H9 (cell line): ENCODE measurements around the gene XPNPEP3. TPM values are rescaled to one million over a fixed set of nuclear protein-coding genes. Genes with fewer than 3 reads are reported as not detected.

ENCODE experiments used
- DNase-seq: peaks from one replicate; pipeline ENCODE4 v3.0.0-alpha.2; 2017
- H2AFZ ChIP-seq: one replicate; pipeline ENCODE4 v1.6.1; 2013; ENCODE audit warnings: mild to moderate bottlenecking, low read length, control low read depth, moderate library complexity
- H2AK5ac ChIP-seq: 2 replicates; pipeline ENCODE4 v1.6.1; 2013; ENCODE audit warnings: low read length, control low read depth, mixed read lengths; ENCODE audit not compliant: insufficient read length
- H2BK120ac ChIP-seq: one replicate; pipeline ENCODE4 v1.6.1; 2013; ENCODE audit warnings: low read depth, mild to moderate bottlenecking, low read length, control low read depth, inconsistent platforms; ENCODE audit not compliant: poor library complexity, severe bottlenecking
- H2BK12ac ChIP-seq: 2 replicates; pipeline ENCODE4 v1.6.1; 2013; ENCODE audit warnings: low read length, control low read depth, mixed read lengths, low read depth; ENCODE audit not compliant: insufficient read length
- H2BK15ac ChIP-seq: 2 replicates; pipeline ENCODE4 v1.6.1; 2013; ENCODE audit warnings: low read depth, low read length, control low read depth
- H2BK20ac ChIP-seq: one replicate; pipeline ENCODE4 v1.6.1; 2013; ENCODE audit warnings: low read depth, mild to moderate bottlenecking, low read length, control low read depth, inconsistent platforms; ENCODE audit not compliant: poor library complexity, severe bottlenecking
- H2BK5ac ChIP-seq: 2 replicates; pipeline ENCODE4 v1.6.1; 2013; ENCODE audit warnings: low read length, control low read depth, mixed read lengths; ENCODE audit not compliant: insufficient read length
- H3K14ac ChIP-seq: 2 replicates; pipeline ENCODE4 v1.6.1; 2013; ENCODE audit warnings: low read length, control low read depth; ENCODE audit not compliant: insufficient read depth
- H3K18ac ChIP-seq: 2 replicates; pipeline ENCODE4 v1.6.1; 2013; ENCODE audit warnings: low read depth, mild to moderate bottlenecking, mixed read lengths, low read length, control low read depth; ENCODE audit not compliant: insufficient read length
- H3K23ac ChIP-seq: 2 replicates; pipeline ENCODE4 v1.6.1; 2013; ENCODE audit warnings: low read length, control low read depth, mixed read lengths, low read depth; ENCODE audit not compliant: insufficient read length
- H3K23me2 ChIP-seq: 2 replicates; pipeline ENCODE4 v1.6.1; 2013; ENCODE audit warnings: low read depth, mild to moderate bottlenecking, mixed read lengths, low read length, control low read depth; ENCODE audit not compliant: insufficient read length, poor library complexity, severe bottlenecking
- H3K27ac ChIP-seq: 2 replicates; pipeline ENCODE4 v1.5.1; 2013; ENCODE audit warnings: low read length, control low read depth, mixed read lengths, low read depth; ENCODE audit not compliant: insufficient read length
- H3K27me3 ChIP-seq: 2 replicates; pipeline ENCODE4 v1.6.1; 2013; ENCODE audit warnings: low read length, control low read depth, inconsistent platforms; ENCODE audit not compliant: insufficient read depth
- H3K4ac ChIP-seq: 2 replicates; pipeline ENCODE4 v1.6.1; 2013; ENCODE audit warnings: low read depth, mild to moderate bottlenecking, control low read depth, inconsistent platforms, low read length, moderate library complexity
- H3K4me1 ChIP-seq: 2 replicates; pipeline ENCODE4 v1.6.1; 2013; ENCODE audit warnings: low read length, control low read depth, inconsistent platforms; ENCODE audit not compliant: insufficient read depth
- H3K4me2 ChIP-seq: 2 replicates; pipeline ENCODE4 v1.6.1; 2013; ENCODE audit warnings: low read length, control low read depth, mixed read lengths; ENCODE audit not compliant: insufficient read length, insufficient read depth
- H3K56ac ChIP-seq: 2 replicates; pipeline ENCODE4 v1.6.1; 2013; ENCODE audit warnings: low read depth, mild to moderate bottlenecking, mixed read lengths, low read length, control low read depth; ENCODE audit not compliant: insufficient read length
- H3K79me1 ChIP-seq: 2 replicates; pipeline ENCODE4 v1.6.1; 2013; ENCODE audit warnings: low read depth, mild to moderate bottlenecking, moderate library complexity, low read length, control low read depth, inconsistent platforms; ENCODE audit not compliant: insufficient read depth, poor library complexity, severe bottlenecking
- H3K79me2 ChIP-seq: 2 replicates; pipeline ENCODE4 v1.6.1; 2013; ENCODE audit warnings: low read length, control low read depth, inconsistent platforms; ENCODE audit not compliant: insufficient read depth
- H3K9ac ChIP-seq: 2 replicates; pipeline ENCODE4 v1.6.1; 2013; ENCODE audit warnings: low read length, control low read depth, mixed read lengths; ENCODE audit not compliant: insufficient read length; ENCODE audit errors: extremely low read depth
- H3K9me3 ChIP-seq: one replicate; pipeline ENCODE4 v1.6.1; 2013; ENCODE audit warnings: low read depth, low read length, inconsistent platforms; ENCODE audit not compliant: control insufficient read depth
- H3T11ph ChIP-seq: one replicate; pipeline ENCODE4 v1.6.1; 2013; ENCODE audit warnings: mild to moderate bottlenecking, low read length, control low read depth, inconsistent platforms
- H4K20me1 ChIP-seq: one replicate; pipeline ENCODE4 v1.6.1; 2013; ENCODE audit not compliant: control insufficient read depth, insufficient read length, insufficient read depth
- H4K5ac ChIP-seq: 2 replicates; pipeline ENCODE4 v1.6.1; 2013; ENCODE audit warnings: low read depth, mild to moderate bottlenecking, mixed read lengths, low read length, control low read depth; ENCODE audit not compliant: insufficient read length
- H4K8ac ChIP-seq: replicated peaks from 2 replicates; pipeline ENCODE4 v1.6.1; 2013; ENCODE audit warnings: low read length, control low read depth, mixed read lengths, low read depth; ENCODE audit not compliant: insufficient read length
- H4K91ac ChIP-seq: 2 replicates; pipeline ENCODE4 v1.6.1; 2013; ENCODE audit warnings: low read depth, mild to moderate bottlenecking, moderate library complexity, mixed read lengths, low read length, control low read depth; ENCODE audit not compliant: insufficient read length
- H3K27ac Mint-ChIP-seq, 3 experiments: 2 replicates in 2 of 3; 3 replicates in 1 of 3; pipeline ENCODE4 v1.8.0; 2020 to 2021; ENCODE audit warnings: mixed read lengths in 3 of 3, mild to moderate bottlenecking in 1 of 3, moderate library complexity in 1 of 3
- H3K27me3 Mint-ChIP-seq: 2 replicates; pipeline ENCODE4 v1.8.0; 2021; ENCODE audit warnings: low read depth, mild to moderate bottlenecking, moderate library complexity, mixed read lengths
- H3K36me3 Mint-ChIP-seq, 3 experiments: 2 replicates in 2 of 3; 3 replicates in 1 of 3; pipeline ENCODE4 v1.8.0; 2020 to 2021; ENCODE audit warnings: low read depth in 3 of 3, mixed read lengths in 3 of 3; ENCODE audit not compliant: insufficient read depth in 1 of 3
- H3K4me1 Mint-ChIP-seq, 2 experiments: 2 replicates each; pipeline ENCODE4 v1.8.0; 2020; ENCODE audit warnings: mixed read lengths in 2 of 2
- H3K4me3 Mint-ChIP-seq, 2 experiments: 2 replicates in 1 of 2; 3 replicates in 1 of 2; pipeline ENCODE4 v1.8.0; 2020 to 2021; ENCODE audit warnings: mild to moderate bottlenecking in 2 of 2, mixed read lengths in 2 of 2, moderate library complexity in 1 of 2
- H3K9me3 Mint-ChIP-seq, 2 experiments: 2 replicates in 1 of 2; 3 replicates in 1 of 2; pipeline ENCODE4 v1.8.0; 2020; ENCODE audit warnings: mild to moderate bottlenecking in 2 of 2, mixed read lengths in 2 of 2, moderate library complexity in 1 of 2
- CTCF ChIP-seq: fragments of 200-600 bp; sonication (generic); conservative IDR thresholded peaks from 3 replicates; pipeline ENCODE4 v1.8.0; 2021; ENCODE audit warnings: antibody characterized with exemption, mild to moderate bottlenecking
- WGBS: extraction: QIAGEN DNeasy Blood & Tissue Kit; methylation state at CpG from one replicate; pipeline ENCODE4 v1.1.7; 2013; ENCODE audit warnings: missing lambda C conversion rate, low lambda C conversion rate, mixed read lengths; ENCODE audit not compliant: insufficient read length; ENCODE audit errors: extremely low coverage; 5-methylcytosine and 5-hydroxymethylcytosine counted together
- total RNA-seq: library from RNA; stranded (reverse); gene quantifications from 2 replicates; pipeline ENCODE4 v1.2.1, GENCODE V29; 2021

Gene XPNPEP3
- total RNA-seq, 1 experiment from 2014 or later, result 18.3 TPM

GRCh38 chr22:40976866-40977700 is 120.1 kb downstream of the XPNPEP3 start:
- Mint-ChIP-seq H3K9me3 (no peaks in the 10 kb centered on the region), H3K4me1 (no peaks in the 10 kb centered on the region; a peak in 1 of 4 replicates), H3K36me3 (peaks cover 3 to 14% (median 10%) of the 10 kb centered on the region in 3 experiments; a peak in 6 of 7 replicates), H3K4me3 (no peak overlapping the region), H3K27ac (peak overlapping the region in 2 of 3 experiments; percentile 5 to 26; a peak in 3 of 7 replicates), H3K27me3 (no peaks in the 10 kb centered on the region)
- Histone ChIP-seq H3K23ac (no peak overlapping the region), H3K18ac (no peak overlapping the region), H4K20me1 (no peaks in the 10 kb centered on the region), H2AFZ (no peak overlapping the region), H3K23me2 (no peaks in the 10 kb centered on the region), H3K56ac (no peak overlapping the region), H4K5ac (no peak overlapping the region), H2BK5ac (no peak overlapping the region), H3K4me1 (no peaks in the 10 kb centered on the region), H2BK12ac (no peak overlapping the region), H3K4me2 (no peak overlapping the region), H3K27me3 (no peaks in the 10 kb centered on the region), H3K9me3 (no peaks in the 10 kb centered on the region), H2AK5ac (no peak overlapping the region), H3K9ac (no peak overlapping the region), H3K79me2 (no peaks in the 10 kb centered on the region), H2BK20ac (no peak overlapping the region), H3K14ac (no peak overlapping the region; the same call in 1 of the 2 replicates), H4K8ac (no peak overlapping the region), H2BK15ac (0 out of 2 replicates have a peak overlapping the region, but pooled peaks have one; percentile 37), H3T11ph (no peak overlapping the region), H4K91ac (no peak overlapping the region), H3K4ac (no peak overlapping the region), H2BK120ac (no peak overlapping the region), H3K79me1 (no peaks in the 10 kb centered on the region), H3K27ac (no peak overlapping the region)
- no CpG with 5 or more reads among the region's 18 CpGs for WGBS
- DNase-seq, result no peak
- TF ChIP-seq CTCF, result no peak
